ENCODE data around the gene CISD2.
"Not testable (repeated sequence)": the region's sequence is repeated elsewhere in the genome, so short reads cannot be mapped to it uniquely, and the experiment has no call there.

- TF ChIP-seq CTCF (IDR thresholded peaks at IDR 0.05; ENCODE audit: insufficient read depth, low read length, poor library complexity, severe bottlenecking); EZH2phosphoT487 (conservative IDR thresholded peaks at IDR 0.05; ENCODE audit: low read length): not testable (repeated sequence)
Observed at GRCh38 chr4:102877477-102878106, 8.8 kb downstream of the CISD2 start.
